Stimulated activated CD4-positive, alpha-beta T cell treated with anti-CD3 and anti-CD28 coated beads, TNF-alpha, amount 100 ng/mL, for 24 hours (primary cell): Measurements from ENCODE around the gene C2orf42.
"Not testable (repeated sequence)": the region's sequence is repeated elsewhere in the genome, so short reads cannot be mapped to it uniquely, and the experiment has no call there.

Experiments
- DNase-seq, 3 experiments: peaks; one replicate each; pipeline ENCODE4 v3.0.0-alpha.2; 2020; ENCODE audit warnings: low read depth in 3 of 3

Gene C2orf42

GRCh38 chr2:70104231-70105111 lies 86.3 kb downstream of the C2orf42 start:
- no peak for DNase-seq

- DNase-seq, result no peak
Measured at GRCh38 chr2:70103531-70104061, 87.2 kb downstream of the C2orf42 start.

GRCh38 chr2:70102323-70102905 lies 88.4 kb downstream of the C2orf42 start:
- not testable (repeated sequence) for DNase-seq

- DNase-seq, result not testable (repeated sequence)
Measured at GRCh38 chr2:70101686-70102085, 89.1 kb downstream of the C2orf42 start.

- no peak for DNase-seq
Measured at GRCh38 chr2:70101174-70101573, 89.6 kb downstream of the C2orf42 start.
